ENCODE data around the gene TENM3. TPM values are rescaled to one million over a fixed set of nuclear protein-coding genes. Genes with fewer than 3 reads are reported as not detected.

Gene TENM3
- total RNA-seq, 1 donor from 2014 or later: 2.8 TPM

GRCh38 chr4:182748283-182748682 lies 505.1 kb downstream of the TENM3 start:
- Histone ChIP-seq H3K36me3 (no peaks in the 10 kb centered on the region), H3K27me3 (no peaks in the 10 kb centered on the region), H3K9me3 (no peaks in the 10 kb centered on the region), H3K4me3 (no peak overlapping the region), H3K27ac (no peak overlapping the region), H3K4me1 (no peaks in the 10 kb centered on the region)
- intact Hi-C loops (cut with DNase I): no loop called here
- DNase-seq (ENCODE audit: low spot score in 2 of 2): no peak
- TF ChIP-seq, protein P1, sequence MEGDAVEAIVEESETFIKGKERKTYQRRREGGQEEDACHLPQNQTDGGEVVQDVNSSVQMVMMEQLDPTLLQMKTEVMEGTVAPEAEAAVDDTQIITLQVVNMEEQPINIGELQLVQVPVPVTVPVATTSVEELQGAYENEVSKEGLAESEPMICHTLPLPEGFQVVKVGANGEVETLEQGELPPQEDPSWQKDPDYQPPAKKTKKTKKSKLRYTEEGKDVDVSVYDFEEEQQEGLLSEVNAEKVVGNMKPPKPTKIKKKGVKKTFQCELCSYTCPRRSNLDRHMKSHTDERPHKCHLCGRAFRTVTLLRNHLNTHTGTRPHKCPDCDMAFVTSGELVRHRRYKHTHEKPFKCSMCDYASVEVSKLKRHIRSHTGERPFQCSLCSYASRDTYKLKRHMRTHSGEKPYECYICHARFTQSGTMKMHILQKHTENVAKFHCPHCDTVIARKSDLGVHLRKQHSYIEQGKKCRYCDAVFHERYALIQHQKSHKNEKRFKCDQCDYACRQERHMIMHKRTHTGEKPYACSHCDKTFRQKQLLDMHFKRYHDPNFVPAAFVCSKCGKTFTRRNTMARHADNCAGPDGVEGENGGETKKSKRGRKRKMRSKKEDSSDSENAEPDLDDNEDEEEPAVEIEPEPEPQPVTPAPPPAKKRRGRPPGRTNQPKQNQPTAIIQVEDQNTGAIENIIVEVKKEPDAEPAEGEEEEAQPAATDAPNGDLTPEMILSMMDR (IDR thresholded peaks at IDR 0.05): no peak

DNA sequence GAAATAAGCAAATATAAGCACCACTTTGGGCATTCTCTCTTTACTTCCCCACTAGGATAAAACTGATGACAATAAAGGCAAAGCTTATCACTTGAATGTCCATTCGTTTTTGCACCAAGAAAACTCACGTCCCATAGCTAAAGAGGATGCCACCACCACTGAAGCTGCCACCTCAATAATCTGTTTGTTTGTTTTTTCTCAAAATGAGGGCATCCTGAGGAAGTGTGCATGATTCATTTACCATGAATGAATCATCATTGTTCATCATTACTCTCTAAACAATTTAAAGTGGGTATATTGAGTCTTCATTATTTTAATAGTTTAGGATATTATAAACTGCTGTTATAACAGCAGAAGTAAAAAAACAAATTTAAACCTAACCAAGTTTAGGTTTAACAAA lies 505.7 kb downstream of the TENM3 start:
- Histone ChIP-seq H3K4me1 (no peaks in the 10 kb centered on the region), H3K27ac (no peak overlapping the region), H3K9me3 (no peaks in the 10 kb centered on the region), H3K36me3 (no peaks in the 10 kb centered on the region), H3K27me3 (no peaks in the 10 kb centered on the region), H3K4me3 (no peak overlapping the region)
- intact Hi-C loops (cut with DNase I): no loop called here
- DNase-seq (ENCODE audit: low spot score in 2 of 2): no peak
- TF ChIP-seq, protein P1 (IDR thresholded peaks at IDR 0.05): no peak

GRCh38 chr4:182749667-182750167 lies 506.5 kb downstream of the TENM3 start:
- intact Hi-C loops (cut with DNase I): no loop called here

GRCh38 chr4:182752158-182752910 lies 509.1 kb downstream of the TENM3 start:
- intact Hi-C loops (cut with DNase I): no loop called here
- no peaks in the 10 kb centered on the region for H3K27me3 ChIP-seq
- H3K27ac ChIP-seq: no peak overlapping the region
- H3K4me3 ChIP-seq: no peak overlapping the region
- H3K9me3 ChIP-seq: no peaks in the 10 kb centered on the region
- DNase-seq (ENCODE audit: low spot score in 2 of 2): no peak
- H3K36me3 ChIP-seq: no peaks in the 10 kb centered on the region
- TF ChIP-seq, protein P1 (IDR thresholded peaks at IDR 0.05): no peak
- H3K4me1 ChIP-seq: no peaks in the 10 kb centered on the region

More at GRCh38 chr4:182749667-182750167, 506.5 kb downstream of the TENM3 start:
- TF ChIP-seq, protein P1 (IDR thresholded peaks at IDR 0.05): no peak
- no peak for DNase-seq (ENCODE audit: low spot score in 2 of 2)
- no peak overlapping the region for H3K4me3 ChIP-seq
- no peaks in the 10 kb centered on the region for H3K27me3 ChIP-seq
- no peaks in the 10 kb centered on the region for H3K4me1 ChIP-seq
- H3K36me3 ChIP-seq: no peaks in the 10 kb centered on the region
- no peak overlapping the region for H3K27ac ChIP-seq
- no peaks in the 10 kb centered on the region for H3K9me3 ChIP-seq

GRCh38 chr4:182754895-182755294 lies 511.7 kb downstream of the TENM3 start:
- intact Hi-C loops (cut with DNase I): no loop called here

More at GRCh38 chr4:182754895-182755294, 511.7 kb downstream of the TENM3 start:
- Histone ChIP-seq H3K9me3 (no peaks in the 10 kb centered on the region), H3K27ac (no peak overlapping the region), H3K36me3 (no peaks in the 10 kb centered on the region), H3K4me3 (no peak overlapping the region), H3K27me3 (no peaks in the 10 kb centered on the region), H3K4me1 (no peaks in the 10 kb centered on the region)
- TF ChIP-seq, protein P1 (IDR thresholded peaks at IDR 0.05): no peak
- DNase-seq (ENCODE audit: low spot score in 2 of 2): no peak

All from ascending aorta (tissue), 2 donors.